Right lobe of liver (tissue), 6 donors: ENCODE data around the gene HMGN3. TPM values are rescaled to one million over a fixed set of nuclear protein-coding genes. Genes with fewer than 3 reads are reported as not detected.

Experiments used
- ATAC-seq, 4 donors: fragments of 200-7000 bp; cut with Tn5 transposase; one replicate each; pipeline ENCODE4 v1.9.1; 2020; ENCODE audit warnings: mild to moderate bottlenecking in 4 of 4, moderate library complexity in 4 of 4
- DNase-seq, 3 donors: peaks; one replicate each; pipeline ENCODE4 v3.0.0-alpha.2; 2020
- H3K27ac ChIP-seq, 3 donors: fragments of 200-600 bp; one replicate each; pipeline ENCODE4 v1.8.0; 2022
- H3K27me3 ChIP-seq, 2 donors: fragments of 200-600 bp; one replicate each; pipeline ENCODE4 v1.8.0; 2022
- H3K36me3 ChIP-seq, 4 donors: fragments of 200-600 bp; sonication (generic) in 1 of 4; one replicate each; pipeline versions ENCODE4 v1.5.1 to v1.8.0; 2017 to 2022; ENCODE audit warnings: control low read depth in 1 of 4
- H3K4me1 ChIP-seq, 4 donors: fragments of 200-600 bp; sonication (generic) in 1 of 4; one replicate each; pipeline versions ENCODE4 v1.5.1 to v1.8.0; 2017 to 2022; ENCODE audit warnings: control low read depth in 1 of 4
- H3K4me3 ChIP-seq, 3 donors: fragments of 200-600 bp; one replicate each; pipeline ENCODE4 v1.8.0; 2022
- H3K9me3 ChIP-seq, 4 donors: fragments of 200-600 bp; sonication (generic) in 1 of 4; one replicate each; pipeline versions ENCODE4 v1.5.1 to v1.8.0; 2017 to 2022; ENCODE audit warnings: control low read depth in 1 of 4
- CTCF ChIP-seq, 4 donors: fragments of 200-600 bp in 3 of 4; fragments of 450-650 bp in 1 of 4; IDR thresholded peaks; one replicate each; pipeline versions ENCODE4 v1.5.1 to v1.8.0; 2016 to 2022; ENCODE audit warnings: antibody characterized with exemption in 4 of 4, mild to moderate bottlenecking in 2 of 4
- POLR2A ChIP-seq: fragments of 450-650 bp; IDR thresholded peaks from one replicate; pipeline ENCODE4 v1.6.1; 2017; ENCODE audit warnings: antibody characterized with exemption, mild to moderate bottlenecking
- WGBS: methylation state at CpG from one replicate; pipeline ENCODE4 v1.1.6; 2018; ENCODE audit warnings: low coverage, low lambda C conversion rate; ENCODE audit not compliant: insufficient coverage; ENCODE audit errors: missing lambda C conversion rate; 5-methylcytosine and 5-hydroxymethylcytosine counted together
- intact Hi-C, 2 donors: fragments of 100-400 bp; cut with DNase I; formaldehyde crosslinking; loops; one replicate each; pipeline versions ENCODE4 v1.11.2 to v1.14.1; 2022
- total RNA-seq, 6 experiments: library from RNA; depleted of rRNA in 2 of 6; stranded (reverse); fragments of >200 nt in 2 of 6; fragmentation: NEBNext Ultra II Directional in 3 of 6; extraction: Animal tissue kit (Norgen Biotek cat#: 25700) in 3 of 6; gene quantifications; one replicate each; pipeline versions ENCODE4 v1.1.0 to v1.2.4, GENCODE V29; 2016 to 2023
- donor health status: DM: no; HTN: yes; CAD: no.
- donor health status: DM: no; HTN: no; CAD: no.
- donor health status: DM: no; HTN: no; CAD: no.
- donor health status: DM: no; HTN: yes; CAD: no.
- donor health status: DM: no; HTN: yes; CAD: no.

Gene HMGN3
- total RNA-seq, 6 experiments from 2014 or later: 25.5 to 37.3 (median 32.9) TPM

- Histone ChIP-seq H3K4me1 (no peaks in the 10 kb centered on the region), H3K27ac (no peak overlapping the region), H3K36me3 (no peaks in the 10 kb centered on the region), H3K27me3 (no peaks in the 10 kb centered on the region), H3K9me3 (no peaks in the 10 kb centered on the region), H3K4me3 (no peak overlapping the region)
- TF ChIP-seq CTCF (IDR thresholded peaks at IDR 0.05) (no peak), POLR2A (no peak)
- ATAC-seq (no peak), DNase-seq (no peak)
- WGBS: 85% methylated on average over 1 of the region's 1 CpG
- intact Hi-C loops: no loop called here
These were observed 32.6 kb upstream of the HMGN3 start for GRCh38 chr6:79267128-79267527.

- no peak overlapping the region for H3K27ac ChIP-seq
- no peak for TF ChIP-seq POLR2A
- TF ChIP-seq CTCF (IDR thresholded peaks at IDR 0.05): no peak
- no peak overlapping the region for H3K4me3 ChIP-seq
- no peak for DNase-seq
- H3K36me3 ChIP-seq: no peaks in the 10 kb centered on the region
- no peaks in the 10 kb centered on the region for H3K9me3 ChIP-seq
- no peaks in the 10 kb centered on the region for H3K27me3 ChIP-seq
- intact Hi-C loops: no loop called here
- no peak for ATAC-seq
- no peaks in the 10 kb centered on the region for H3K4me1 ChIP-seq
These were observed 31.6 kb upstream of the HMGN3 start for GRCh38 chr6:79266051-79266450.

- no peak overlapping the region for H3K4me3 ChIP-seq
- no peak overlapping the region for H3K27ac ChIP-seq
- DNase-seq (no peak), ATAC-seq (no peak)
- no peaks in the 10 kb centered on the region for H3K27me3 ChIP-seq
- no peaks in the 10 kb centered on the region for H3K4me1 ChIP-seq
- intact Hi-C loops: no loop called here
- no peaks in the 10 kb centered on the region for H3K9me3 ChIP-seq
- TF ChIP-seq POLR2A (no peak), CTCF (IDR thresholded peaks at IDR 0.05) (no peak)
- H3K36me3 ChIP-seq: no peaks in the 10 kb centered on the region
These were observed 28.9 kb upstream of the HMGN3 start for GRCh38 chr6:79263359-79263758.

- WGBS: 0% methylated on average over 1 of the region's 5 CpGs
- DNase-seq: no peak
- intact Hi-C loops: no loop called here
- Histone ChIP-seq H3K36me3 (no peaks in the 10 kb centered on the region), H3K27ac (no peak overlapping the region), H3K4me1 (no peaks in the 10 kb centered on the region), H3K9me3 (no peaks in the 10 kb centered on the region), H3K27me3 (no peaks in the 10 kb centered on the region), H3K4me3 (no peak overlapping the region)
- TF ChIP-seq POLR2A (no peak), CTCF (IDR thresholded peaks at IDR 0.05) (no peak)
- ATAC-seq: no peak
These were observed 27.2 kb upstream of the HMGN3 start for GRCh38 chr6:79261666-79262065.

- Histone ChIP-seq H3K27ac (no peak overlapping the region), H3K4me3 (no peak overlapping the region), H3K27me3 (no peaks in the 10 kb centered on the region), H3K36me3 (no peaks in the 10 kb centered on the region), H3K9me3 (no peaks in the 10 kb centered on the region), H3K4me1 (no peaks in the 10 kb centered on the region)
- WGBS: 77% methylated on average over 2 of the region's 2 CpGs
- no peak for DNase-seq
- intact Hi-C loops: no loop called here
- TF ChIP-seq CTCF (IDR thresholded peaks at IDR 0.05) (no peak), POLR2A (no peak)
- ATAC-seq: no peak
These were observed 26.3 kb upstream of the HMGN3 start for GRCh38 chr6:79260772-79261171.
